Thyroid gland (tissue), 4 donors: ENCODE data around the gene MAPRE3. TPM values are rescaled to one million over a fixed set of nuclear protein-coding genes. Genes with fewer than 3 reads are reported as not detected.

Experiments used
- DNase-seq, 2 donors: peaks; one replicate each; pipeline ENCODE4 v3.0.0-alpha.2; 2019
- H3K27ac ChIP-seq, 3 donors: fragments of 200-600 bp; sonication (generic); 1 replicate in 2 of 3; 2 replicates in 1 of 3; pipeline ENCODE4 v1.5.1; 2016 to 2019; ENCODE audit warnings: mild to moderate bottlenecking in 1 of 3, moderate library complexity in 1 of 3
- H3K27me3 ChIP-seq: fragments of 200-600 bp; sonication (generic); one replicate; pipeline ENCODE4 v1.5.1; 2019
- H3K36me3 ChIP-seq, 2 donors: fragments of 200-600 bp; sonication (generic); one replicate each; pipeline ENCODE4 v1.5.1; 2016 to 2019
- H3K4me1 ChIP-seq, 2 donors: fragments of 200-600 bp; sonication (generic); one replicate each; pipeline ENCODE4 v1.5.1; 2017 to 2019
- H3K4me3 ChIP-seq, 3 donors: fragments of 200-600 bp; sonication (generic); replicated peaks in 1 of 3; 1 replicate in 2 of 3; 2 replicates in 1 of 3; pipeline ENCODE4 v1.5.1; 2016; ENCODE audit warnings: mild to moderate bottlenecking in 1 of 3
- H3K9me3 ChIP-seq: fragments of 200-600 bp; sonication (generic); one replicate; pipeline ENCODE4 v1.5.1; 2017
- POLR2A ChIP-seq, 2 donors: fragments of 450-650 bp; IDR thresholded peaks; one replicate each; pipeline ENCODE4 v1.6.1; 2017; ENCODE audit warnings: antibody characterized with exemption in 2 of 2, mild to moderate bottlenecking in 2 of 2, moderate library complexity in 1 of 2
- WGBS, 2 donors: methylation state at CpG; one replicate each; pipeline ENCODE4 v1.1.5; 2017; 5-methylcytosine and 5-hydroxymethylcytosine counted together
- intact Hi-C: fragments of 100-400 bp; cut with DNase I; formaldehyde crosslinking; loops from one replicate; pipeline ENCODE4 v1.15.1; 2023
- total RNA-seq, 4 donors: library from RNA; depleted of rRNA; stranded (reverse); fragments of >200 nt; gene quantifications; one replicate each; pipeline ENCODE4 v1.2.3, GENCODE V29; 2016
- TF ChIP-seq, protein P1 (sequence below), 6 experiments: fragments of 200-600 bp in 3 of 6; fragments of 450-650 bp in 3 of 6; sonication (generic) in 3 of 6; IDR thresholded peaks; one replicate each; pipeline ENCODE4 v1.5.1; 2016 to 2019; ENCODE audit warnings: antibody characterized with exemption in 6 of 6, mild to moderate bottlenecking in 2 of 6, inconsistent platforms in 1 of 6, moderate library complexity in 1 of 6

The MAPRE3 gene
- total RNA-seq, 4 donors from 2014 or later: 12.9 to 21.2 (median 17.0) TPM

DNA sequence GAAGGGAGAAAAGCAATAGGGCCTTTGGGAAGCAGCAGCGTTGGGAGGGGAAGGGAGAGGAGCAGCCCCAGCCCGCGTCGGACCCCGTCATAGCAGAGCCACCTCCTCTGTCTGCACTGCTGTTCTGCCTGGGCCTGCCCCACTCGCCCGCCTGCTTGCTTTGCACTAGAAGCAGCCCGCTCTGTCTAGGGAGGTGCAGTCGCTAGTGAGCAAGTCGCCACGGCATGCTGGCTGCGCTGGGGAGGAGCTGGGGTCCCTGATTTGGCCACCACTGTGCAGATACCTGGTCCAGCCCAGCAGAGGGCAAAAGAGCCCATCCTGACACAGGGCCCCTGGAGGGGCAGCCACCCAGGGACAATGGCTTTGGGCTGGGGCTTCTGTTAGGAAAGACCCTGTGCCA is 54.4 kb downstream of the MAPRE3 start:
- Histone ChIP-seq H3K27ac (no peak overlapping the region), H3K27me3 (no peaks in the 10 kb centered on the region), H3K9me3 (no peaks in the 10 kb centered on the region), H3K36me3 (peaks cover 26 to 36% of the 10 kb centered on the region in 2 donors), H3K4me1 (no peaks in the 10 kb centered on the region), H3K4me3 (no peak overlapping the region)
- intact Hi-C loops: no loop called here
- TF ChIP-seq POLR2A (IDR thresholded peaks at IDR 0.05): no peak
- TF ChIP-seq, protein P1, sequence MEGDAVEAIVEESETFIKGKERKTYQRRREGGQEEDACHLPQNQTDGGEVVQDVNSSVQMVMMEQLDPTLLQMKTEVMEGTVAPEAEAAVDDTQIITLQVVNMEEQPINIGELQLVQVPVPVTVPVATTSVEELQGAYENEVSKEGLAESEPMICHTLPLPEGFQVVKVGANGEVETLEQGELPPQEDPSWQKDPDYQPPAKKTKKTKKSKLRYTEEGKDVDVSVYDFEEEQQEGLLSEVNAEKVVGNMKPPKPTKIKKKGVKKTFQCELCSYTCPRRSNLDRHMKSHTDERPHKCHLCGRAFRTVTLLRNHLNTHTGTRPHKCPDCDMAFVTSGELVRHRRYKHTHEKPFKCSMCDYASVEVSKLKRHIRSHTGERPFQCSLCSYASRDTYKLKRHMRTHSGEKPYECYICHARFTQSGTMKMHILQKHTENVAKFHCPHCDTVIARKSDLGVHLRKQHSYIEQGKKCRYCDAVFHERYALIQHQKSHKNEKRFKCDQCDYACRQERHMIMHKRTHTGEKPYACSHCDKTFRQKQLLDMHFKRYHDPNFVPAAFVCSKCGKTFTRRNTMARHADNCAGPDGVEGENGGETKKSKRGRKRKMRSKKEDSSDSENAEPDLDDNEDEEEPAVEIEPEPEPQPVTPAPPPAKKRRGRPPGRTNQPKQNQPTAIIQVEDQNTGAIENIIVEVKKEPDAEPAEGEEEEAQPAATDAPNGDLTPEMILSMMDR (IDR thresholded peaks at IDR 0.05): no peak
- WGBS, 2 donors: 96 to 98% methylated on average over 6 to 8 of the region's 12 CpGs
- DNase-seq: no peak

DNA sequence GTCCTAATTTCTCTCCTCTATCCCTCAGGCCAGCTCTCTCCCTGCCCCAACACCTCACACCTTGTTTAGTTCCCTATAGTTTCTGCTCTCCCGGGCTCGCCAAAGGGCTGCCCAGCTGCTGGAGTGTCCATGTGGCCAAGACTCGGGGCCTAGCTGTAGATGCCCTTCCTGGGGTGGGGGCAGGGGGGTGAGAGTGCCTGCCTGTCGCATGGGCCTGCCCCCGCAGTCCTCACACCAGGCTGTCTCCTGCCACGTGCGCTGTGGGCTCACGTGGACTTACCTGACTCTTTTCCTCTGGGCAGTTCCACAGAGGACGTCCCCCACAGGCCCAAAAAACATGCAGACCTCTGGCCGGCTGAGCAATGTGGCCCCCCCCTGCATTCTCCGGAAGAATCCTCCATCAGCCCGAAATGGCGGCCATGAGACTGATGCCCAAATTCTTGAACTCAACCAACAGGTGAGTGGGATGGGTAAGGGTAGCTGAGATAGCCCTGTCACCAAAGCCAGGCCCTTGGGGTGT is 54.9 kb downstream of the MAPRE3 start:
- intact Hi-C loops: no loop called here
- Histone ChIP-seq H3K27ac (no peak overlapping the region), H3K4me3 (no peak overlapping the region), H3K4me1 (no peaks in the 10 kb centered on the region), H3K9me3 (no peaks in the 10 kb centered on the region), H3K36me3 (peaks cover 26 to 36% of the 10 kb centered on the region in 2 donors), H3K27me3 (no peaks in the 10 kb centered on the region)
- no peak for DNase-seq
- 93 to 95% methylated on average over 13 of the region's 13 CpGs for WGBS, 2 donors
- TF ChIP-seq POLR2A (IDR thresholded peaks at IDR 0.05): no peak
- TF ChIP-seq, protein P1 (IDR thresholded peaks at IDR 0.05): no peak

DNA sequence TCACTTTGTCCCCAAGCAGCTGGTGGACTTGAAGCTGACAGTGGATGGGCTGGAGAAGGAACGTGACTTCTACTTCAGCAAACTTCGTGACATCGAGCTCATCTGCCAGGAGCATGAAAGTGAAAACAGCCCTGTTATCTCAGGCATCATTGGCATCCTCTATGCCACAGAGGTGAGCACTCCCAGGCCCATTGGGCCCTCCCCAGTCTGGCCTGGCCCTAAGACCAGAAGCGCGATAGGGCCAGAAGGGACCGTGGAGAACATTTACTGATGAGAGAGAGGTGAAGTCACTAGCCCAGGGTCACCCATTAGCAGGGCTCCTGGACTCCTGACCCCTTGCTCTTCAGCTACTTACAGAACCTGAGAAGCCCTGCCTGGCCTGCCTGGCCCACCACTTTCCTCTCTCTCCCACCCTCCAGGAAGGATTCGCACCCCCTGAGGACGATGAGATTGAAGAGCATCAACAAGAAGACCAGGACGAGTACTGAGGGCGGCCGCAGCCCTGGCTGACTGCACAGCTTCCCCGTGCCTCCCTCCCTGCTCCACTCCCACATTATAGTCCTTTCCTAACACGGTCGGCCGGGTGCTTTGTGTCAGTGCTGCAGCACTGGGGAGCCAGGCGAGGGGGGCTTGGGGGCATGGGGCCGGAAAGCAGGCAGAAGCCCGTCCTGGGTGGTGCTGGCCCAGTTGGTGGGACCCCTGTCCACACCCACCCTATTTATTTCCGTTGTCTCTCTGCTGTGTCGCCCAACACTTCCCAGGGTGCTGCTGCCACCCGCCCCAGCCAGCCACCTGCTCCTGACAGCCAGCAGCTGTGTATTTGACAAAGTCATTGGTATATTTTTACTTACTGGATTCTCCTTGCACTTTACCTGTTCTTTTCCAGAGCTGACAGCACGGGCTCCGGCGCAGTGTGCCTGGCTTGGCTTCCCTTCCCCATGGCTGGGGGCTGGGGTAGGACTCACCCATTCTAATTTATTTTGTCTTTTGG is 55.7 kb downstream of the MAPRE3 start:
- H3K4me1 ChIP-seq: no peaks in the 10 kb centered on the region
- WGBS, 2 donors: 94 to 95% methylated on average over 23 of the region's 24 CpGs
- no peak overlapping the region for H3K4me3 ChIP-seq
- TF ChIP-seq, protein P1 (IDR thresholded peaks at IDR 0.05): no peak
- no peak for TF ChIP-seq POLR2A (IDR thresholded peaks at IDR 0.05)
- no peak for DNase-seq
- no peaks in the 10 kb centered on the region for H3K27me3 ChIP-seq
- H3K9me3 ChIP-seq: no peaks in the 10 kb centered on the region
- intact Hi-C loops: no loop called here
- H3K27ac ChIP-seq: no peak overlapping the region
- peaks cover 26 to 36% of the 10 kb centered on the region in 2 donors for H3K36me3 ChIP-seq

DNA sequence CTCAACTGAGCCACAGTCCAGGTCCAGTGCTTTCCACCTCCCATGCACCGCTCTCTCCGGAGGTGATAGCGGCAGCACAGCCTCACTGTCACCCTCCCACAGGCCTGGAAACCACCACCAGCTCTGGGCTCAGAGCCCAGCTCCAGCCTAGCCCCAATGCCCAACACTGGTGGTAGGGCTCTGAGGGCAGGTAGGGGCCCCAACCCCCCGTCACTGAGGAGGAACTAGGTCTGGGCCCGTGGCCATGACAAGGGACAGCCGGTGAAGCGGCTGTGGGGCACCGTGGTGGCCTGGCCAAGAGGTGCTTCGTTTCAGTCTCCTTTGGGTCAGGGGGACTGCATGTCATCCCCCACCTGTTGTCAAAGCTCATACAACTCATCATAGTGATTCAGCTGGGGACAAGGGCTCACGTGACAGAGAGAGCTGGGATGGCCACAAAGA is 56.8 kb downstream of the MAPRE3 start:
- Histone ChIP-seq H3K9me3 (no peaks in the 10 kb centered on the region), H3K36me3 (peaks cover 26 to 36% of the 10 kb centered on the region in 2 donors), H3K27ac (no peak overlapping the region), H3K4me1 (peaks cover 0 to 3% of the 10 kb centered on the region in 2 donors), H3K4me3 (no peak overlapping the region), H3K27me3 (no peaks in the 10 kb centered on the region)
- intact Hi-C loops: no loop called here
- DNase-seq: no peak
- 94 to 96% methylated on average over 8 to 10 of the region's 10 CpGs for WGBS, 2 donors
- TF ChIP-seq POLR2A (IDR thresholded peaks at IDR 0.05): no peak
- TF ChIP-seq, protein P1 (IDR thresholded peaks at IDR 0.05): no peak

DNA sequence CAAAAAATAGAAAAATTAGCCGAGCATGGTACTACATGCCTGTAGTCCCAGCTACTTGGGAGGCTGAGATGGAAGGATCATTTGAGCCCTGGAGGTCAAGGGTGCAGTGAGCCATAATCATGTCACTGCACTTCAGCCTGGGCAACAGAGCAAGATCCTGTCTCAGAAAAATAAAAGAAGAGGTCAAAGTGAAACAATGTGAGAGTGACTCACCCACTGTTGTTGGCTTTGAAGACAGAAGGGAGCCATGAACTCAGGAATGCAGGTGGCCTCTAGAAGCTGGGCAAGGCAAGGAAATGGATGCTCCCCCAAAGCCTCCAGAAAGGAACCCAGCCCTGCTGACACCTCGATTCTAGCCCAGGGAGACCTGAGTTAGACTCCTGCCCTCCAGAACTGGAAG is 58.6 kb downstream of the MAPRE3 start:
- intact Hi-C loops: no loop called here
- no peak overlapping the region for H3K27ac ChIP-seq
- peaks cover 7 to 10% of the 10 kb centered on the region in 2 donors for H3K4me1 ChIP-seq
- no peaks in the 10 kb centered on the region for H3K27me3 ChIP-seq
- DNase-seq: no peak
- 81 to 89% methylated on average over 2 of the region's 2 CpGs for WGBS, 2 donors
- peaks cover 18 to 22% of the 10 kb centered on the region in 2 donors for H3K36me3 ChIP-seq
- H3K9me3 ChIP-seq: no peaks in the 10 kb centered on the region
- TF ChIP-seq, protein P1 (IDR thresholded peaks at IDR 0.05): no peak
- no peak overlapping the region for H3K4me3 ChIP-seq
